GM21515 (cell line): ENCODE measurements around the gene NIFK.

Source experiments
- ATAC-seq: cut with Tn5 transposase; IDR thresholded peaks from one replicate; pipeline ENCODE4 v1.9.1; 2021; ENCODE audit not compliant: unreplicated experiment

The NIFK gene

DNA sequence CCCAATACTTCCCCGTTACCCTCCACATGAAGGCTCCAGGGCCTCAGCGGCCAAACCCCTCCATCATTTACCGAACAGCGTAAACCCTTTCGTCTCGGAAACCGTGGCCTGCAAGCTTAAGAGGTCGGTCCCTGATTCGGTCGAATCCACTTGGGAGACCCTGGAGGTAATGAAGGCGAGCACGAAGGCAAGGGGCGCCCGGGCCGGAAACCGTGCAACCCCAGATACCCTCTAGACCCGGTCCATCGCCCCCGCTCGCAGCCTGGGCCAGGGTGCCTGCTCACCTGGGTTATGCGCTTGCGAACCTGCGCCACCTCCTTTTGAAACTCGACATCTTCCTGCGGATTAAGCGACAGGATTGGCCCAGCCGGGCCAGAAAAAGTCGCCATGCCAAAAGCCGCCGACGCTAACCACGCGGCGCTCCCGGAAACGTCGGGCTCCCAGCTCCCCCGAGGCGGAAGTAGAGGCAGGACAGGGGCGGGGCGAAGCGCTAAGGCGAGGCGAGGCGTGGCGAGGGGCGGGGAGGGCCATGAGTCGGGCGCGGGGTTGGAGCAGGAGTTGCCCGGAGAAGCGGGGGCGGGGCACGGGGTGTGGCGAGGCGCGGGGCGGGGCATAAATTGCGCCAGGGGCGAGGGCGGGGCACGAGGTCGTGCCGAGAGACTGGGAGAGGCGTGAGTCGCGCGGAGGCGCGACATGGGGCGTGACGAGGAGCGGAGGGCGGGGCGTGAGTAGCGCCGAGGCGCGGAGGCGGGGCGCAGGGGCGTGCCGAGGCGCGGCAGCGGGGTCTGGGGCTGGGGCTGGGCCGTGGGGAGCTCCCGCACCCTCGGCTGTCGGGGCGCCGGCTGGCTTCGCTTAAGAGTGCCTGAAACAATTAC, at the start of gene NIFK:
NIFK (minus strand) TSS at position 414 of the 875 bp plus-strand sequence; CDS start at position 389, 25 bp downstream.
- peak; percentile 92 for ATAC-seq

DNA sequence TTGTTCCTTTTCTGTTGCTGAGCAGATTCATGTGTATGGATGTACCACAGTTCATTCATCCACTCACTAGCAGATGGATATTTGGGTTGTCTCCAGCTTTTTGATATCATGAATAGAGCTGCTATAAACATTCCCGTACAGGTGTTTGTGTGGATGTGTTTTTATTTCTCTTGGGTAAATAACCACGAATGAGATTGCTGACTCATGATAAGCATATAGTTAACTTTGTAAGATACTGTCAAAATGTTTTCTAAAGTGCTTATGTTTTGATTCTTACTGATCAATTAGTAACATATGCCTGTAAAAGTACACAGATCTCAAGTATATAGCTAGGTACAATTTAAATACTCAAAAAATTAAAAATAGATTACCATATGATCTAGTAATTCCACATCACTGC, 46.5 kb upstream of the NIFK start:
- no peak for ATAC-seq

DNA sequence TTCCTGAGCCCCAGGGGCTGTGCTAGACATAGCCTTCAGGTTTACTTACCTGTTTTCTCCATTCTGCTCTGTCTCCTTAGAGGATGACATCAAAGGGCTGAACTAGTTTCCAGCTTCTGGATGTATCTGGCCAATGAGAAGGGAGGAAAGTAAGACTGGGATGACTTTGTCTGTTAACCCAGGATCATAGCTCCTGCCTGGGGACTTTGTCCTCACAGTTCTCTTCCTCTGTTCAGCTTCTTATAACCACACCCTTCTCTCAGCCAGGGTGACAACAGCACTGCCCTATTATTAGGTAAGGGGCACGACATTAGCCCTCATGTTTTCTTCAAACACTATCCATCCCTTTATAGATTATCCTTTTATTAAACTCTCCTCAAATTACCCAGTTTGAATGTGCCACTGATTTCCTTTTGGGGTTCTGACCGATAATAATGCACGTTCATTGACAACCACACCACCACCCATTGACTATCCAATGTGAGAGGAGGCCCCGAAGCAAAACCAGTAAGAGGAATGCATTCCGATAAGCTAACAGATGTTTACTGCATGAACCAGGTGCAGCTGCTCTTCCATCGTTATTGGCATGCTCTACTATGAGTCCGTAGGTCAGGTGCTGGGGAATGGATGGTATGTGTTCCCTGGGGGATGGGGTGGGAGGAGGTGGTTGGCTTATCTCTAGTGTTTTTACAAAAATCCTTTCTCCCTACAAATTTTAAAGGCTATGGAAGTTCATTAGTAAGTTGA, 42.2 kb upstream of the NIFK start:
- ATAC-seq, result no peak

DNA sequence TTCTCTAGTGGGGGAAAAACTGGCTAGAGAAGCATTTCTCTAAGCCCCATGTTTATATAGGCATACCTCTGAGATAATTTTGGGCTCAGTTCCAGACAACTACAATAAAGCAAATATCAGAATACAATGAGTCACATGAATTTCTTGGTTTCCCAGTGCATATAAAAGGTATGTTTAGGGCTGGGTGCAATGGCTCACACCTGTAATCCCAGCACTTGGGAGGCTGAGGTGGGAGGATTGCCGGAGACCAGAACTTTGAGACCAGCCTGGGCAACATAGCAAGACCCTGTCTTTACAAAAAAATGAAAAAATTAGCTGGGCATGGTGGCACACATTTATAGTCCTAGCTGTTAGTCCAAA, 41.0 kb upstream of the NIFK start:
- ATAC-seq, result no peak

DNA sequence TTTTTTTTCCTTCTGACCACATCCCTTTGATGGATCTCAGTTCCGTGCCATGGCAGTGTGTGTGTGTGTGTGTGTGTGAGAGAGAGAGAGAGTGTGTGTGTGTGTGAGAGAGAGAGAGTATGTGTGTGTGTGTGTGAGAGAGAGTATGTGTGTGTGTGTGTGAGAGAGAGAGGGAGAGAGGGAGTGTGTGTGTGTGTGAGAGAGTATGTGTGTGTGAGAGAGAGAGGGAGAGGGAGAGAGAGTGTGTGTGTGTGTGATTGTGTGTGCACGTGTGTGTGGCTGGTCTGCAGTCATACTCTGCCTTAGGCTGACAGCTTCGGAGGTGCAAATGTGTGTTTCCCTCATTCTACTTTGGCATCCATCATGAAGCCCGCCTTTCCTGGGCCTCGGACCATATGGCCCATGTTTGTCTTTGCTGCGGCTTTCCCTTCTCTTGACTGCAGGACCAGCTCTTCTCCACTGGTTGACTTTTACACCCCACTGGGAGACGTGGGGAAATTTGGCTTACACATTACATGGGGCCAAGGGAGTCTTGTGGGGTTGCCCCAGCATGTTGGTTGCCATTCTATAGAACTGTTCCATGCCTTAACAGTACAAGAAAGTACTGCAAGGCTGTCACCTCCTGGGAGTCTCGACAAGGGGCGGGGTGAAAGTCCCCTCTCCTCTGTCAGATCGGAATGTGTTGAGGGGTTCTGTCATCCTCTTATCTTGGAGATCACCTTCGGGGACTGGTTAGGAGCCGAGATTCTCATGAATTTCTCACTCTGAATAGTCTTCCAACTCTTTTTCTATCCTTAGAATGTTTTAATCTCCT, 40.4 kb upstream of the NIFK start:
- ATAC-seq, result no peak

DNA sequence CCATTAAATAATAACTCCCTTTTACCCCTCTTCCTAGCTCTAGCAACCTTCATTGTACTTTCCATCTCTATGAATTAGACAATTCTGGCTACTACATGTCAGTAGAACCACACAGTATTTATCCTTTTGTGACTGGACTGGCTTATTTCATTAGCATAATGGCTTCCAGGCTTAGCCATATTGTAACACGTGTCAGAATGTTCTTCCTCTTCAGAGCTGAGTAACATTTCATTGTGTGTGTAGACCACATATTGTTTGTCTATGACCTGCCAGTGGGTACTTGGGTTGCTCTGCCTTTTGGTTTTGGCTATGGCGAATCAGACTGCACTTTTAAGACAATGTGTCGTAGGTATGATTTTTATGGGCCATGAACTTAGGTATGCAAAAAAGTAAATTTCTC, 39.7 kb upstream of the NIFK start:
- ATAC-seq, result no peak

DNA sequence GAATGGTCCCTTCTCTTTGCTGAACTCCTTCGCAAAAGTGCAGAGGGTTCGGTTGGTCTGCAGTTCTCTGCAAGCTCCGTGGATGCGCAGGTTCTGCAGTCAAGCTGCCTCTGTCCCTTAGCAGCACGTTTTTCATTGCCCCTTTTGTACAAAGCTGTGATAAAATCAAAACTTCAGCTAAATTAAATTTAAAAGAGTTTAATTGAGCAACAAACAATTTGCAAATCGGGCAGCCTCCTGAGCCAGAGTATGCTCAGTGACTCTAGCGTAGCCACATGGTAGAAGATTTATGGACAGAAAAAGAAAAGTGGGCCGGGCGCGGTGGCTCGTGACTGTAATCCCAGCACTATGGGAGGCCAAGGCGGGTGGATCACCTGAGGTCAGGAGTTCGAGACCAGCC, 37.6 kb upstream of the NIFK start:
- ATAC-seq, result no peak

DNA sequence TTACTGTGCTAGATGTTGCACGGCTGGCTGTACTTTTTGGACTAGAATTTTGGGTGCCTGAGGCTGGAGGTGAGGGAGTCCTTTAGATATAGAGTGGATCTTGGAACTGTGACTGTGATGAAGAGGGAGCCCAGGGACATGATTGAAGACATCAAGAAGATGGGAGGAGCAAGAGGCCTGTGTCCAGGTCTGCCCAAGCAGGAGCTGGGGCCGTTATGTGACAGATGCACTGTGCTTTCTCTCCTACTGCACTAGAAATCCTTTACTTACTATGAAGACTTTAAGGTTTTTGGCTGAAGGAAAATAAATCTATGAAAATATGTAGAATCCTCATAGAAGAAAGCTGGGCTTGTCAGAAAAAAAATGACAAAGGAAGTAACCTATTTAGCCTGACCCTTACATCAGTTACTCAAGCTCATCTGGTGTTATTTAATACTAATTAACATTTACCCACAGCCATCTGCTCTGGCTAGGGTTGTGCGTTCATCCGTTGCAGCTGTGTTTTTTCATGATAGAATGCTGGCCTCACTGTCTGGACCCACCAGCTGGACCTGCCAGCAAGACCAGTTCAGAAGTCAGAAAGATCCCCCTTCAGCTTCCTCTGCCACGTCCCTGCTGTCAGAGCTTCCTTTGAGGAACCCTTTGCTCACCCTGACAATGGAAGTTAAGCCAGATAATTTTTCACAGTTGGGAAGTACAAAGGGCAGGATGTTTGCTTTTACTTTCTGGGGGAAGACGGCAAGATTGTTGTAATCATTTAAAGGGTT, 35.5 kb upstream of the NIFK start:
- ATAC-seq, result no peak

DNA sequence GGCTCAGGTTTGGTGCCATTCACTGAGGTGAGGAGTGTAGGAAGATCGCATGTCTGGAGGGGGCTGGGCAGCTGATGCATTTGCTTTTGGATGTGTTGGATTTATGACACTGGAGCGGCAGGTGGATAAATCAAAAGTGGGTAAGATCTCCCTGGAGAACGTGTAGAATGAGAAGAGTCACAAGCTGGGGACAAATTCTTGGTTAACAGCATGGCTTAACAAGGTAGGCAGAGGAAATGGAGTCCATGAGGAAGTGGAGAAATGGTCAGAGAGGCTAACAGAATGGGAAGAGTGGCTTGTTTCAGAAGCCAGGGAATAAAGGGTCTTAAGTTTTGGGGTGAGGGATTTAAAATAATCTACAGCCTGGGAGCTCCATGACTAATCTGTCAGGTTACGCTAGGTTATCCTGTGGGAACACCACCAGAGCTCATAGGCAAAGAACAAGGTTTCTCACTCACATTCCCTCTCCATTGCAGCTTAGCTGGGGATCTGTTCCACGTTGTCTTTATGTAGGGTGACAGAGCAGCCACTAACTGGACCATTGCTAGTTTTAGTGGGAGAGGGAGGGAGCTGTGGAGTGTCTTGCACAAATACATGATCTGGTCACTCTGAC, 31.6 kb upstream of the NIFK start:
- no peak for ATAC-seq

DNA sequence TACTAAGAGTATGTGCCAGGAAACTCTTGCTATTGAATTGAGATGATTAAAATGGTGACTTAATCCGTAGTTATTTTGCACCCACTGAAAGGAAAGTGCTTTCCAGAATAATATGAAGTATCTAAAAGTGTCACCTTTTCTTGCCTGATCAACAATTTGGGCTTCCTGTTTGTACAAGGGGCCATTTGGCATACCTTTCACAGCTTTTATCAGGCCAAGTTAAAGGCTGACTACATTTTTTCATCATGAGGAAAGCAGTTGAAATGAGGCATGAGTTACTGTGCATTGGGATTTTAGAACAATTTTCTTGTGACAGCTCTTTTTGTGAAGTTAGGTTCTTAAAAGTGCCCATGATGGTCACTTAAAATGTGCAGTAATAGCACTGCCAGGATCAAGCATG, 29.9 kb upstream of the NIFK start:
- ATAC-seq, result no peak

DNA sequence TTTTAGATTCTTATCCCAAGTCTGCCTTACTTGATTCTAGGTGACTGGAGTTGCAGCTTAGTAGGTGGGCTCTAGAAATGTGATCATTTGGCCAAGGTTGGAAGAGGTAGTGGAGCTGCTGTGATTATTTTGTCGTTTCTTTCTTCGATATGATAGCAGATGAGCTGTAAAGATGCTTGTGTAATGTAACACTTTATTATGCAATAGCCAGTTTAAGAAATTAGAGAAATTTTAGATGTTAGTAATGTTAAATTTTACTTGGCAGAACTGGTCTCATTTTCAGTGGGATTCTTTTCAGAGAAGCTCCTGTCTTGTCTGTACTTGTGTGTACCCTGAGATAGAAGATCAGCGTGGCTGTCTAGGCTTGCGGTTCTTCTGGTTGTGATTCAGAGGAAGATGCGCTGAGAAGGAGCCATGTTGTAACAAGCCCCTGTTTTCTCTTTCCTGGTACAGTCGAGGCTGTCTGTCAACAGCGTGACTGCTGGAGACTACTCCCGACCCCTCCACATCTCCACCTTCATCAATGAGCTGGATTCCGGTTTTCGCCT, 28.1 kb upstream of the NIFK start:
- no peak for ATAC-seq

DNA sequence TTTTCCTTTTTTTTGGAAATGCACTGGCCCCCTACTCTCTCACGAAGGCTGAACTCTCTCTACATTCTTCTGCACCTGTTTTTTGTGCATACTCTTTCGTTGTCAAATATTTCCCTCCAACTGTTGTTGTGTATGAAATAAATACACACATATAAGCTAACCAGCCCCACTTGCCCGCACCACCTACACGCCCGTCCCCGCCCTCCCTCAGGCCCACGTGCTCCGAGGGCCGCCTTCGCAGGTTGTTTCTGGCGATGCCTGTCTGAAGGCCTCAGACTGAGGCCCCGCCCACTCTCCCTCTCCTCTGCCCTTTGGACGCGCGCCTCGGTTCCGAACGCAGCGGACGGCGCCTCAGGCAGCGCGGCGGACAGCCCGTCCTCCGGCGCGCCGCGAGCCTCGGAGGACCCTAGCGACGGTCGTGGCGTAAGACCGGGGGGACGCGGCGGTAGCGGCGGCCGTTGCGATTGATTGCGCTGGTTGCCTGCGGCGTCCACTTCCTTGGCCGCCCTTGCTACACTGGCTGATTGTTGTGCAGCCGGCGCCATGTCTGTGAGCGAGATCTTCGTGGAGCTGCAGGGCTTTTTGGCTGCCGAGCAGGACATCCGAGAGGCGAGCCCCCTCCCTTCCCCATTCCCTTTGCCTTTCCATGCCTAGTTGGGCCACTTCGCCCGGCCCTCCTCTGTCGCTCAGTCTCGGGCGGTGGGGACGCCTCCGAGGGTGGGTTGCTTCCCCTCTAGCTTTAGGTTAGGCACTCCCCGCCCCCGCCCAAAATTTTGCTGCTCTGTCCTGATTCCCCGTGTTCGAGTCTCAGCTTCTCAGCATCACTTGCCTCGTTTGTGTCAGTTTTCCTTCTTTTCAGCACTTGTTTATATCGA, 18.8 kb upstream of the NIFK start, which contains the start of gene TSN:
TSN (plus strand) TSS at position 415 of the 875 bp plus-strand sequence; CDS start at position 544, 129 bp downstream.
- peak; percentile 99 for ATAC-seq

DNA sequence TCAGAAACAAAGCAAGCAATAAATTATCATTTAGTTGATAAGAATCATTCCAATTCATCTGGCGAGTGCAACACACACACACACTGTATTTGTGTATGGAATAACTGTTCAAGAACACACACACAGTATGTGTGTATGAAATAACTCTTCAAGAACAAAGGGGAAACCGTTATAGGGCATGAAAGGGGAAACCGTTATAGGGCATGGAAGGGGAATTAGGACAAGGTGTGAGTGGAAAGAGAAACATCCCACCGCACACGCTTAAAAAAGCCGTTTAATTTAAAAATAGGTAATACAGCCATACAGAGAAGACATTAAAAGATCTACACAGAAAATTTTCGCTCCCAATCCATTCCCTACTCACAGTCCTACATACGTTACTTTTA, 18.2 kb upstream of the NIFK start:
- ATAC-seq, result peak; percentile 7

DNA sequence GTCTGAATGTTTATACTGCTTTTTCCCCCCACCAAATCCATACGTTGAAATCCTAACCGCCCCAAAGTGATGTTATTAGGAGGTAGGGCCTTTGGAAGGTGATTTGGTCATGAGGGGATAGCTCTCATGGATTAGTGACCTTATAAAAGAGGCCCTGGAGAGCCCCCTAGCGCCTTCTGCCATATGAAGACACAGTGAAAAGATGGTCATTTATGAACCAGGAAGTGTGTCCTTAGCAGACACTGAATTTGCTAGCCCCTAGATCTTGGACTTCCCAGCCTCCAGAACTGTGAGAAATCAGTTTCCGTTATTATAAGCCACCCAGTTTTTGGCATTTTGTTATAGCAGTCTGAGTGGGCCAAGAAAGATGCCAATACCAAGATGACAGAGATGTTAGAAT, 11.5 kb upstream of the NIFK start:
- ATAC-seq, result no peak

DNA sequence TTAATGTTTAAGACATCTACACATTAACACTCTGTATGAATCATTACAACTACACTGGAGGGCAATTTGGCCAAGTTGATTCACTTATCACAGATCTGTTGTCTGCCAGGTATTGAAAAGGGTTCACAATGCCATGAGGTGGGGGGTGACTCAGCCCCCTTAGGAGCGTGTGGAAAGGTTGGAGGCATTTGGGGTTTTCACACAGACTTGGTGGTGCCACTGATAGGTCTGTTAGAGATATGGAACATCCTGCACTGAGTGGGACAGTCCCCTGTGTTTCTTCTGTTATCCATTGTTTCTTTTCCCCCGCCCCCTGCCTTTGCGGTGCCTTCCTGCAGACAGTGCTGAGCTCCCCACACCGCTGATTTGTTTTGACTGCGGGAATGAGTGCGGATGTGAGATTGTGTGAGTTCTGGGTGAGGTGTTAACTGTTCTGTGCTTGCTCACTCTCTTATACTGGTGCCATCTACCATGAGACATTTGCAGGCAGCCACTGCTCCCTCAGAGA, 9.4 kb upstream of the NIFK start:
- no peak for ATAC-seq

DNA sequence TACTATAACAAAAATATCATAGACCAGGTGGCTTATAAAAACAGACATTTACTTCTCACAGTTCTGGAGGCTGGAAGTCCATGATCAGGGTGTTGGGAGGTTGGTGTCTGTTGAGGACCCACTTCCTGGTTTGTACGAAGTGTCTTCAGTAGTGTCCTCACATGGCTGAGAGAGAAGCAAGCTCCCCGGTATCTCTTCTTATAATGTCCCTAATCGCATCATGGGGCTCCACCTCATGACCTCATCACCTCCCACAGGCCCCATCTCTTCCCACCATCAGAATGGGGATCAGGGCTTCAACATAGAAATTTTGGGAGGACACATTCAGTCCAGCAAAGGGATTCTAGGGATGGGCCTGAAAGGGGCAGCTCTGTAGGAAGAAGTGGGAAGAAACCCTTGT, 4.8 kb upstream of the NIFK start:
- no peak for ATAC-seq

DNA sequence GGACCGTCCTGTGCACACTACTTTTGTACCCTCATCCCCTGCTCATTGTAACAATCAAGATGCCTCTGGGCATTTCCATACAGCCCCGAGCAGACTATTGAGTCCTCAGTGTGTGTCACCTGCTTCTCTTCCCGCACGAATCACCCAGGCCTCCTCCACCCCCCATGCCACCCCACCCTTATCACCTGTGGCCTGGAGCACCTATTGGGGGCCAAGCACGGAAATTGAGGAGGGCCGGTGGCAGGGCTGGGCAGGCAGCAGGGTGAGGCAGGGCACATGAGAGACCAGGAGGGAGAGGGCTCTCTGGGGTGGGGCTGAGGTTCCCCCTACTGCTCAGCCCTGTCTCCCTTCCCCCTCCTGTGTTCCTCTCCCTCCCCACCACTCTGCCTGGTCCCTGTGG, 4.3 kb upstream of the NIFK start:
- no peak for ATAC-seq

DNA sequence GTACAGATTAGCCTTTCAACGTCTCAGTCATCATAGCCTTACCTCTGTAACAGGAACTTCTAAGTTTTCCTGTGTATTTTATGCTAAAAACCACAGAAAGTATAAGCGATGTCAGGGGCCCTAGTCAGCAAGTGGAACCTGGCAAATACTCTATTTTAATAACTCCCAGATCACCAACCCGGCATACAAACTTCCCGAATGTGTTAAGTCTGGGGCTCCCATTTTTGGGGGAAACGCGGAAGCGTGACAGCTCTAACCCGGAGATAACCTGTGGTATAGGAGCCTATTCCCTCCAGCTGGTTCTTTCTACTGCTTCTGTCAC, 574 bp downstream of the NIFK start:
- ATAC-seq, result no peak

DNA sequence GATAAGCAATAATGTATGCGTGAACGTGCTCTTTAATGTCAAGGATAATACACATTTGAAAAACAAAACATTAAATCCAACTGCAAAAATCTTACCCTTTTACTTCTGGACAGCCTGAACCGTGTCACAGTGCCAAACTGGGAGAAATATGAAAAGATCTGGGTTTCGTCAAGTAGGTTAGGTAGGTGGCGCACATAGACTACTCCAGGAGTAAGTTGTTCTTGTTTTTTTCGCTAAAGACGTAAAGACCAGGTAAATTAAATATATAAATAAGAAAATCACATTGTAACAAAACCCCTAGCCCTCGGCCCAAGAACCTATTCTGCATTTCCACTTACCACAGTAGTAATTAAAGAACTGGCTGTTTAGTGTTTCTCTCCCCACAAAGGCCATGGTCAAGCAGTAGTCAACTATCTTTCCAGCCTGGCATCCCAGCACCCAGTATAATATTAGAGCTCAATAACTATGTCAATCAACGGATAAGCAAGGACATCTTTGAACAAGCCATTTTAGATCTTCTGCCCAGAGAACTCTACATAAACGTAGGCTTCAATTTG, 1.1 kb downstream of the NIFK start:
- no peak for ATAC-seq
